Measurements from ENCODE around the gene NMT1.

DNA sequence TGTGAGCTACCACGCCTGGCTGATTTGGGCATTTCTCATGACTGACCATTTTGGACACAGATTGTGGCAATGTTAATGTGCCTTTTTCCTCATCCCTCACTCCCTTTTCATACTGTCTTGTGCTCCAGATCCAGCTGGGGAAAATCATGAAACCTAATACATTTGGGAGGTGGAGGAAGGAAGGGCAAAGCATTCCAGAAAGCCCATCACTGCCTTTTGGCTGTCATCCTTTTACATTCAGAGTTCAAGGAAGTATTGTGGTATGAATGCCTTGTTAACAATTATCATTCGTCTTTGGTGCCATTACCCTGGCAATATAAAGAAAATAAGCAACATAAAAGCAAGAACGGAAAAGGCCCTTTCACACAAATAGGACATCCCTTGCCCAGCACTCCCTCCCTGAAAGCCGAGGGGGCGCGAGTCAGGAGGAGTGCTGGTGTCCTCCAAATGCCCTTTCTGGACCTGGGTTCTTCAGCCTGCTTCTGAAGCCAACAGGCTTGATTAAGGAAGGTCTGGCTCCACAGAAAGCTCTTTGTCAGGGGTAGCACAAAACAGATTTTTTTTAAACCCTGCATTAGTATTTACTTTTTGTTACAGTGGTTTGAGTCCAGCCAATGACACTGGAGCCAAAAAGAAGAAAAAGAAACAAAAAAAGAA is 20.1 kb downstream of the NMT1 start:
- TF ChIP-seq POLR2A (IDR thresholded peaks at IDR 0.05) (no peak), POLR2AphosphoS5 (IDR thresholded peaks at IDR 0.05) (no peak)
- TF ChIP-seq, protein P1, sequence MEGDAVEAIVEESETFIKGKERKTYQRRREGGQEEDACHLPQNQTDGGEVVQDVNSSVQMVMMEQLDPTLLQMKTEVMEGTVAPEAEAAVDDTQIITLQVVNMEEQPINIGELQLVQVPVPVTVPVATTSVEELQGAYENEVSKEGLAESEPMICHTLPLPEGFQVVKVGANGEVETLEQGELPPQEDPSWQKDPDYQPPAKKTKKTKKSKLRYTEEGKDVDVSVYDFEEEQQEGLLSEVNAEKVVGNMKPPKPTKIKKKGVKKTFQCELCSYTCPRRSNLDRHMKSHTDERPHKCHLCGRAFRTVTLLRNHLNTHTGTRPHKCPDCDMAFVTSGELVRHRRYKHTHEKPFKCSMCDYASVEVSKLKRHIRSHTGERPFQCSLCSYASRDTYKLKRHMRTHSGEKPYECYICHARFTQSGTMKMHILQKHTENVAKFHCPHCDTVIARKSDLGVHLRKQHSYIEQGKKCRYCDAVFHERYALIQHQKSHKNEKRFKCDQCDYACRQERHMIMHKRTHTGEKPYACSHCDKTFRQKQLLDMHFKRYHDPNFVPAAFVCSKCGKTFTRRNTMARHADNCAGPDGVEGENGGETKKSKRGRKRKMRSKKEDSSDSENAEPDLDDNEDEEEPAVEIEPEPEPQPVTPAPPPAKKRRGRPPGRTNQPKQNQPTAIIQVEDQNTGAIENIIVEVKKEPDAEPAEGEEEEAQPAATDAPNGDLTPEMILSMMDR (IDR thresholded peaks at IDR 0.05), result no peak
